GM19099 (cell line): ENCODE data around the gene BSCL2.
A peak's percentile ranks its signal among the peaks of the same experiment; 100 is the strongest.

Experiments used
- POLR2A ChIP-seq: IDR thresholded peaks from 3 replicates; pipeline ENCODE4 v1.6.1; 2011; ENCODE audit warnings: low read depth; ENCODE audit not compliant: insufficient read length; ENCODE audit errors: extremely low read depth

Gene BSCL2

DNA sequence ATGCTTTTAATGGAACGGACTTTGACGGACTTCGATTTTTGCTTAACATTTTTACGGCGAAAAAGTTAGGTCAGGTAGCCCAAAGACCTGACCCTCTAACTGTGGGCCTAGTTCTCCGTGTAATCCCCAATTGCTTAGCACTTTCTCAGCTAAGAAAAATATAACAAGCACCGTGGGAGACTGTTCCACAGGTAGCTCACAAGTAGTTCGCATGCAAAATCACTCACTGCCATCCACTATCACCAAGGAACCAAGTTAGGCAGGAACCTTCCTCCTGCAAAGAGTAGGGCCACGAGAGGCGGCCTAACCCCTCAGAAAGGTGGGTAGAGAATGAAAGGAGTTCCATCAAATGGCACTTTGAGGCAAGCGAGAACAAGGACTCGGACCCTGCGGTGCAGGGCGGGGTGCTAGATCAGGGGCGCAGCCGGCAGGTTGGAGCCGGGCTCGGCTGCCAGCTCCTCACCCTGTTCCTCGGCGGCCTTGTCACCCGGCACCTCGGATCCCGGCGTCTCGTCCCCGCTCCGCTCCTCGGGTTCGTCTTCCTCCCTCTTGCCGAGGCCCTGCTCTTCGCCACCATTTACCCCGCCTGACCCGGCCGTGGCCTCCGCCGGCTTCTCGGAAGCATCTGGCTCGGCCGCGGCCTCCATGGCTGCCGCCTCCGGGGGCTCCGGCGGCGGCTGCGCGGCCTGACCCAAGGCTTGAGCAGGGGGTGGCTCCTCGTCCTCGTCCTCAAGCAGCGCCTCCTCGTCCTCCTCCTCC is 19.1 kb upstream of the BSCL2 start:
- peak; percentile 22 for TF ChIP-seq POLR2A

DNA sequence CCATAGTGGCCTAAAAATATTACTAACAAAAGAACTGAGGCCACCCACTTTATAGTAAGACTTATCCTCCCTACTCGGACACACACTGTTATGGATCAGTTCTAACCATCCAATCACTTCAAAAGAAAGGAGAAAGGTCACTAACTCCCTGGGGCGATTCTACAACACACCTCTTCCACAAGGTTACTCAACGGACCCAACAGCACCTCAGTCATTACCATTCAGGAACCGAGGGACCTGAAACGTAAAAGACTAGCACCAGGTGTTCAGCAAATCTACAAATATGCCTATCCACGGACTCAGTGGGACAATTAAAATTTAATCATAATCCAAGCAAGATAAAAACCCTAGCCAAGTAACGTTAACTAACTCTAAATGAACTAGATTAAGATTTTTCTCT is 18.4 kb upstream of the BSCL2 start:
- TF ChIP-seq POLR2A: no peak

DNA sequence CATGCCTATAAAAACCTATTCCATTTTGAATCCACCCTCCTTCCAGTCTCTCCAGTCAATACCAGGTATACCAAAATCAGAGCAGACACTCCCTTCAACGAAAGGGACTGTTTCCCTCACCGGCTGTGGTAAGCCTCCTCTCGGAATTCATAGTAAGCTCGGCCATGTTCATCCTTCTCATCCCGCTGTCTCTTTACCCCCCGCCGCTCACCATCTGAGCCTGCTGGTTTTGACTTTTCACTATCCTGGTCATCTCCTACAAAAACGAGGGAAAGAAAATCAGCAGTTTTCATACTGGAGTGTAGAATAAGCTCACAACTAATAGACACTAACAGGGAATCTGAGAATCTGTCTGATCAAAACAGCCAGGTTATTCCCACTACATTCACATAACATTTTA is 16.9 kb upstream of the BSCL2 start:
- TF ChIP-seq POLR2A: no peak

DNA sequence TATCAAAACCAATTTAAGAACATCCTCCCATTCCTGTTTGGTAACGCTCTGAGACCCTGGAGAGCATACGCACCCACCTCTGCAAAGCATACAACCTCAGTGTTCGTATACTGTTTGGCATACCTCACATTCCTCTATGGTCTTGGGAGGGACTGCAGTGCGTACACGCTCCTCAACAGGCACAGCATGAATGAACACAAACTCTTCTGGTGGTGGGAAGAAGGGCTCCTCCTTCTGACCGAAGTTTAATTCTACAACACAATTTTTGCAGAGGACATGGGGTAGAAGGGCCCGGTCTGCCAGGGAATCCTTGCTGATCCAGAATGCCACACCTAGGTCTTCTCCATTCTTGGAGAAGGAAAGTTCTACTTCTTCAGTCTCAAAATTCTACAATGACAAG is 14.8 kb upstream of the BSCL2 start:
- no peak for TF ChIP-seq POLR2A

DNA sequence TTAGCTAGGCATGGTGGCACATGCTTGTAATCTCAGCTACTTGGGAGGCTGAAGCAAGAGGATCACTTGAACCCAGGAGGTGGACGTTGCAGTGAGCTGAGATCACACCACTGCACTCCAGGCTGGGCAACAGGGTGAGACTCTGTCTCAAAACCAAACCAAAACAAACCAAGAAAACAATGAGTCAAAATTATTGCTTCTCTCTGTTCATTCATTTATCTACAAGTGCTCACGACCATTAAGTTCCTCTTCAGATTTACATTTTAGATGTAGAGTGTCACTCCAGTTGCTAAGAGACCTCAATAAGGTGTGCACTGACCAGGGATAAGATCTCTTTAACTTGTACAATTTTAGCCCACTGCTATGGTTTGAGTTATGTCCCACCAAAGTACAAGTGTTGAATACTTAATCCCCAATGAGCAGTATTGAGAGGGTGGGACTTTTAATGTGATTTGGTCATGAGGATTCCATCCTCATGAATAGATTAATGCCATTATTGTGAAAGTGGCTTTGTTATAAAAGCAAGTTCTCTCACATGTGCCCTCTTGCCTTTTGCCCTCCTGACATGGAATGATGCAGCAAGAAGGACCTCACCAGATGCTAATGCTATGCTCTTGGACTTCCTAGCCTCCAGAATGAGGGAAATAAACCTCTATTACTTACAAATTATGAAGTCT is 12.2 kb upstream of the BSCL2 start:
- no peak for TF ChIP-seq POLR2A

DNA sequence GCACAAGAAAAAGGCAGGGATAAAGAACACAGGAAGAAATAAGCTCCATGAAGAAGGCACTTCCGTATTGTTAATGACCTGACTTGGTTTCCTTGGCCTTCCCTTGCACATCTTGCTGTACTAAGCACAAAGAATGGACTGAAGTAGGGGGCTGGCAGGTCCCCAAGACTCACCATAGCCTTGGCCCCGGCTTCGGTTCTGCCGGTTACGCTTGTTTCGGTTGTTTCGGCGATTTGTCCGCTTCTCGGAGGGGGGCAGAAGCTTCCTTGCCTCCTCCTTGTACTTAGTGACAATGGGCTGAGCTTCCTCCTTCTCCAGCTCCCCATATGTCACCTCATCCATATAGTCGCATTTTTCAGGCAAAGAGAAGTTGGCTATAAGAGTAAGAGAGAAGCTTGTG is 9.6 kb upstream of the BSCL2 start:
- no peak for TF ChIP-seq POLR2A

DNA sequence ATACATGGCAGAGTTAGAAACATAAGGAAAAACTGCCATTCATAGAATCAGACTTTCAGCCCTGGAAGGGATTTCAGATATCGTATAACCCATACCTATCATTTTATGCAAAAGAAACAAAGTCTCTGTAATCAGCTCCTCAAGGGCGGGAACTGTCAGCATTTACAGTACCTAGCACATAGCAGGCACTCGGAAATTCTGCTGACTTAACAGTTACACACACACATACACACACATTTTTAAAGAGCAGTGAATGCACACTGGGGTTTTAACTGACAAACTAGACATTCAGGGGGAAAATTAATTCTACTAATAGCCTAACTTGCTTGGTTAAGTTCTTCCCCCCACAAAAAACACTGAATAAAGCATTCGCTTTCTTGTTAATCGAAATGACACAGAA is 9.0 kb upstream of the BSCL2 start:
- TF ChIP-seq POLR2A: no peak

DNA sequence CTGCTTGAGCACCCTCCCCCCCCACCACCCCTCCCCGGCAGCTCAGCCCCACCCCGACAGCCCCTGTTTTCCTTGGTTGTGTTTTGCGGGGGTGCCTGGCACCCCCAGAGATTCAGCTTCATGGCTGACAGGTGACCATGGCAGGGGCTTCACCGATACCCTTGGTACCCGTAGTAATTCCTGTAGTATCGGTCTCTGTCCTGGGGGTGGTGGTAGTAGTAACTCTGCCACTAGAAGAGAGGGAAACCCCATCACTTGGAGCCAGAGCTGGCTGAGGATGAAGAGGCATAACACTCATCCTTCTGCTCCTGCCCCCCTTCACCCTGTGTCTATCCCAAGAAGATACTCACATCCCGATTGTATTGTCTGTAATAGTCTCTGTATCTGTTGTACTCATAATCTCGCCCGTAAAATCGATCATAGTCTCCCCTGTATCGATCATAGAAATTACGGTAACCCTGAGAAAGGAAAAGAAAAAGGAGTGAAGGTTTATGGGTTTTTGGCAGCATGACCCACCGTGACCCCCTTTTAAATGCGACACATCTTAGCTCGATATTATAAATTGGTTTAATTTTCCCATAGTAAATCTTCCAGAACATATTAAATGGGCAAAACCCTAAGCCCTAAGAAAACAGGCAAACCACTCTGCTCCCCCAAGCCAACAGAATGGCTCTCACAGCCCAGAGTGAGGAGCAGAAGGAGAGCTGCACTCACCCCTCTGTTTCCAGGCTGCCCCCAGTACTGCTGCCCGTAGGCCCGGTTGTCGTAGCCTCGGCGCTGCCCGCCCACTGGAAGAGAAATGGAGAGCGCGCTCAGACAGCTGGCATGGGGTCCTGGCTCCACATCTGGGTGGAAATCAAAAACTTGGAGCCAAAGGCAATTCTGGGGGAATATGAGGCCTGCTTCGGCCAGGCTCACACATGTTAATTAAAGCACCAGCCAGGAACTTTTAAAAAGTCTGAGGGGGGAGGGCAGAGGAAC is 8.2 kb upstream of the BSCL2 start:
- no peak for TF ChIP-seq POLR2A

DNA sequence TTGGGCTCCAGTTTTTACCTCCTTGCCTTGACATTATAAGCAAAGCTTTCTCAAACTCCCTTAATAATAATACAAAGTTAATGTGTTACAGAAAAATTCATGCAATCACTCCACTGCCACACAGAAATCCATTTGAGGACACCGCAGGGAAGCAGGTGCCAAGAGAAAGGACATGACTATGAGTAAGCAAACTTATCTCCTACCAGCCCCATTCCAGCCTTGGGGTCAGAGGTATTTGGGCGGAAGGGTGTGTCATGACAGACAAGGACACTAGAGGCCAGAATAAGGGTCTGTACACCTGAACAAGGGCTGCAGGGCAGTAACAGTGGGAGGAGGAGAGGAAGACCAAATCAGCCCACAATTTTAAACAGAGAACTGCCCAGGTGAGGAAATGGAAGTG is 6.1 kb upstream of the BSCL2 start:
- no peak for TF ChIP-seq POLR2A

DNA sequence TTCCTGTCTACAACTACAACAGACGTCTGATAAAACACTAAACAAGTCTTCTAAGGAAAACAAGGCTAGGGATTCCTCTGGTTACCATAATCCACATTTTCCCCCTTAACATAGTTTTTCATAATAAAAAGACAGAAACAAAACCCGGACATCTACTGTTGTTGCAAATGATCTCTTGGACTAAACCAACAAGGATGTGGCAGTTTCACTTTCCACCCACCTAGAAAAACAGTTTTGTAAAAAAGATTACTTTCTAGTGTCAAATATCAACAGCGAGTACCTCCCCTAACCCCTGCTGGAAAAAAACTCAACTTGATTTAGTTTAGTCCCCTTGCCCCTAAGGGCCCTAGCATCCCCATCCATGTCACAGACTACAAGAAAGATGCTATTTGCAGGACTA is 5.6 kb upstream of the BSCL2 start:
- no peak for TF ChIP-seq POLR2A

DNA sequence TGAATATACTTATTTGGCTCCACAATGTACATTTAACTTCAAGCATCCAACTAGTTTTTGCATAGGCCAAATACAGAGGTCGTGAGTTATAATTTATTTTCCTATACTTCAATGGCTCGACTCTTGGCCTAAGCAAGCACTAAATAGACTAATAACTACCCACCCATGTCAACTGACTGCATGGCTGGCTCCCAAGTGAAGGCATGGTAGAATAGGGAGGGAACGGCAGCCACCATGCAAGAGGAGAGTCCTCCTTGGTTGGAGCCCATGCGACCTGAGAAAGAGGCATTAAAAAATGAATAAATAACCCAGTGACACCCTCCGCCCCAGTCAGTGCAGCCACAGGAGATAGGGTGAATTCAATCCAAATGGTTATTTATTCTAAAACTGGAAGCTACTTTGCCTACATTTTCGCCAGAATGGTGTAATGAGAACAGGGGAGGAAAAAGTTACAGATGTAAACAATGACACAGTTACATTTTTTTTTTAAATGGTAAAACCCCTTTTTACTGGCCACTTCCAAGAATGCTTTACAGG is 5.1 kb upstream of the BSCL2 start:
- no peak for TF ChIP-seq POLR2A

DNA sequence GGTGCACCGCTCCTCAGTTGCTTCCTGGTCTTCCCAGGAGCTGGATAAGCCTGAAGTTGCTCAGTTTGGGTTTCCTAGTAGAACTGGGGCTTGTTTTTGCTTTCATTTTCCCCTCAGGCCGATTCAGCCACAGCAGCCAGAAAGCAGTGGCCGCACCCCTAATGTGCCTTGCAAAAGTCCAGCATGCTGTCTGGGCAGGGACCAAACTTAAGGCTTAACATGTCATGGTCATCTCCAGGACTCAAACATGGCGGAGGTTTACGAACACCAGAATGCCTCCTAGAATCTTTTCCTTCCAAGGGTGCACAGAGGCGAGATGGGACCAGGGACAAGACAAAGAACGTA is 2.7 kb upstream of the BSCL2 start:
- TF ChIP-seq POLR2A: no peak

DNA sequence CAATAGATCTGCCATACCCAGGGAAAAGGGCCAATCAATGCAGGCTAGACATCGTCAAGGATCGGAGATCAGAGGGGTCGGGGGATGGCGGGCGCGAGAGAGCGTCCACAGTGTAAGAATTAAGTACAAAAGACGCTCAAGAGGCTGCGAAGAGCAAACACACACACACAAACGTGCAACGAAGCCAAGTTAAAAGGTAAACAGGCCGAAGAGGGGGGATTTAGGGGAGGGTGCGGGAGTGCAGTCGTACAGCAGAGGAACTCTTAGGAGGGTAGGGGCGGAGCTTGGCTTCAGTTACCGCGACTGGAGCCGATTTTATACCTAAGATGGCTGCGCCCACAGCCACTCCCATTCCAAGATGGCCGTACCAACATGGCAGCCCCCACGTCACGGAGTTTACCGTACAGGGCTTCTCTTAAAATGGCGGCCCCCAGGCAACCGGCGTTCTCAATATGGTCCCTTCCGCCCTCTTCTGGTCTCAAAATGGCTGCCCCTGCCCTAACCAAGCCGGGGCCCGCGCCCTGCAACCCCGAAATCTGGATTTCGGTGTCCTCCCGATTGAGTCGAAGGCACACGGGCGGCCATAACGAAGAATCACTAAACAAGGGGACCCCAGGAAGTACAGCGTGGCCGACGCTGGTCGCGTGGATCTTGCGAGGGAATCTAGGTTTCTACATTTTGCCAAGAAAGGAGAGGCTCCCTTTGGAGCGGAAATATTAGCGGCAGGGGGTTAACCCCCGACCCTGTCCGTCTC is 2.2 kb upstream of the BSCL2 start:
- TF ChIP-seq POLR2A: peak; percentile 81

DNA sequence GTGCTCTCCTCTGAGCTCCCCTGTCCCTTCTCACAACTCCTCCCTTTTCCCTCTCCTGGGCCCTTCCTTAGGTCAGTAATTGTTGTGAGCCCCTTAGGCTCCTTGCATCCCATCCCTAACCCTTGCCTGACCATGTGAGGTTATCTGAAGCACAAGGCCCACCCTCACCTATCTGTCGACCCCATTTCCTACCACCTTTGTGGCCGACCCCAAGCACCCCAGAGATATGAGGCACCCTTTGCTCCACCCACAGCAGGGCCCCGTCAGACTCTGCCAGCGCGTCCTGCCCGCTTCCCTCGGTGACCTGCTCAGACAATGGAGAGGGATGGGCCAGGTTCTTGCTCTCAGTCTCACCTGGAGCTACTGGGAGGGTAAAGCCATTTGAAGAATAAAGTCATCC is 1.6 kb upstream of the BSCL2 start:
- no peak for TF ChIP-seq POLR2A

DNA sequence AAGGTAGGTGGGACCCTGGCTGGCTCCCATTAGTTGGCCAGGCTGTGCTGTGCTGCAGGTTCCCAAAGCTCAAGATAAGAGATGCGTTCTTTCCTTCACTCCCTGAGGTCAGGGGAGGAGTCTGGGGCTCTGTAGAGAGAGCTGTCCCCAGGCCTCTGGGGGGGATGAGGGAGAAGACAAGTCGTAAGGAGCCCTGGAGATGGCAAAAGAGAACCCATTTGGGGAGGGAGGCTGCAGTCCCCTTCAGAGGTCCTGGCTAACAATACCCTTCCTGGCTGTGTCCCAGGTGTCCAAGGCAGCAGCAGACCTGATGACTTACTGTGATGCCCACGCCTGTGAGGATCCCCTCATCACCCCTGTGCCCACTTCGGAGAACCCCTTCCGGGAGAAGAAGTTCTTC is 1.2 kb upstream of the BSCL2 start:
- TF ChIP-seq POLR2A: no peak
